Thoracic aorta (tissue), 2 donors: ENCODE measurements around the gene ZNF554. TPM values are rescaled to one million over a fixed set of nuclear protein-coding genes. Genes with fewer than 3 reads are reported as not detected.
"Not testable (repeated sequence)": the region's sequence is repeated elsewhere in the genome, so short reads cannot be mapped to it uniquely, and the experiment has no call there.

ENCODE experiments used
- ATAC-seq: fragments of 150-250 bp; one replicate; pipeline ENCODE4 v1.8.0; 2017; ENCODE audit warnings: low read depth; ENCODE audit not compliant: insufficient number of reproducible peaks, low FRiP score
- DNase-seq: peaks from one replicate; pipeline ENCODE4 v3.0.0-alpha.2; 2020; ENCODE audit warnings: low spot score
- H3K27ac ChIP-seq, 2 donors: fragments of 200-600 bp; sonication (generic); 1 replicate in 1 of 2; 2 replicates in 1 of 2; pipeline ENCODE4 v1.5.1; 2016; ENCODE audit warnings: mild to moderate bottlenecking in 2 of 2, moderate library complexity in 2 of 2
- H3K27me3 ChIP-seq: fragments of 200-600 bp; sonication (generic); replicated peaks from 2 replicates; pipeline ENCODE4 v1.6.0; 2016; ENCODE audit warnings: mild to moderate bottlenecking; ENCODE audit not compliant: insufficient read depth
- H3K36me3 ChIP-seq: fragments of 200-600 bp; sonication (generic); one replicate; pipeline ENCODE4 v1.5.1; 2016
- H3K4me1 ChIP-seq, 2 donors: fragments of 200-600 bp; sonication (generic); 1 replicate in 1 of 2; 2 replicates in 1 of 2; pipeline versions ENCODE4 v1.5.1 to v1.6.0; 2016; ENCODE audit warnings: low read depth in 2 of 2, mild to moderate bottlenecking in 1 of 2; ENCODE audit not compliant: control insufficient read depth in 1 of 2
- H3K4me3 ChIP-seq: fragments of 200-600 bp; sonication (generic); 2 replicates; pipeline ENCODE4 v1.5.1; 2016; ENCODE audit warnings: mild to moderate bottlenecking
- H3K9me3 ChIP-seq: fragments of 200-600 bp; sonication (generic); 2 replicates; pipeline ENCODE4 v1.5.1; 2016
- CTCF ChIP-seq: fragments of 200-600 bp; sonication (generic); IDR thresholded peaks from one replicate; pipeline ENCODE4 v1.5.1; 2019; ENCODE audit warnings: antibody characterized with exemption
- total RNA-seq, 2 donors: library from RNA; depleted of rRNA; stranded (reverse); fragments of >200 nt; gene quantifications; one replicate each; pipeline versions ENCODE4 v1.1.0 to v1.2.3, GENCODE V29; 2016

Gene ZNF554
- total RNA-seq, 2 donors from 2014 or later, result 2.8 to 4.4 TPM

GRCh38 chr19:2863816-2864215 is 44.1 kb downstream of the ZNF554 start:
- TF ChIP-seq CTCF, result no peak
- Histone ChIP-seq H3K9me3 (peaks cover 14% of the 10 kb centered on the region), H3K4me3 (no peak overlapping the region), H3K27ac (no peak overlapping the region), H3K36me3 (no peaks in the 10 kb centered on the region), H3K27me3 (no peaks in the 10 kb centered on the region), H3K4me1 (no peaks in the 10 kb centered on the region)
- ATAC-seq (no peak), DNase-seq (no peak)

GRCh38 chr19:2865334-2866100 is 45.8 kb downstream of the ZNF554 start:
- no peak overlapping the region for H3K4me3 ChIP-seq
- H3K27ac ChIP-seq, result no peak overlapping the region
- no peaks in the 10 kb centered on the region for H3K36me3 ChIP-seq
- no peak for ATAC-seq
- H3K27me3 ChIP-seq, result no peaks in the 10 kb centered on the region
- TF ChIP-seq CTCF, result no peak
- DNase-seq, result no peak
- no peaks in the 10 kb centered on the region for H3K4me1 ChIP-seq
- H3K9me3 ChIP-seq, result peaks cover 1% of the 10 kb centered on the region

- Histone ChIP-seq H3K27me3 (no peaks in the 10 kb centered on the region), H3K4me3 (no peak overlapping the region), H3K27ac (no peak overlapping the region), H3K4me1 (no peaks in the 10 kb centered on the region), H3K9me3 (no peaks in the 10 kb centered on the region), H3K36me3 (no peaks in the 10 kb centered on the region)
- no peak for TF ChIP-seq CTCF
- no peak for DNase-seq
- no peak for ATAC-seq
Observed at GRCh38 chr19:2866495-2867024, 46.9 kb downstream of the ZNF554 start.

GRCh38 chr19:2867025-2867991 is 47.6 kb downstream of the ZNF554 start, which contains the start of gene ZNF556:
Gene ZNF556 (plus strand): TSS chr19:2867335. CDS start chr19:2867422, 87 bp downstream.
- Histone ChIP-seq H3K4me3 (no peak within 1 kb of the TSS), H3K9me3 (no peaks in the 10 kb centered on the region), H3K27me3 (no peaks in the 10 kb centered on the region), H3K4me1 (no peaks in the 10 kb centered on the region), H3K27ac (no peak within 1 kb of the TSS), H3K36me3 (no peaks in the 10 kb centered on the region)
- TF ChIP-seq CTCF, result no peak
- ATAC-seq, result no peak
- DNase-seq, result no peak

- H3K27me3 ChIP-seq, result no peaks in the 10 kb centered on the region
- DNase-seq (no peak), ATAC-seq (no peak)
- H3K4me1 ChIP-seq, result no peaks in the 10 kb centered on the region
- no peak for TF ChIP-seq CTCF
- no peak overlapping the region for H3K4me3 ChIP-seq
- no peaks in the 10 kb centered on the region for H3K36me3 ChIP-seq
- H3K9me3 ChIP-seq, result no peaks in the 10 kb centered on the region
- no peak overlapping the region for H3K27ac ChIP-seq
Observed at GRCh38 chr19:2869618-2870017, 50.0 kb downstream of the ZNF554 start.

- H3K4me3 ChIP-seq, DNase-seq, H3K9me3 ChIP-seq, H3K27me3 ChIP-seq, H3K27ac ChIP-seq, ATAC-seq, H3K36me3 ChIP-seq, H3K4me1 ChIP-seq: not testable (repeated sequence)
Observed at GRCh38 chr19:2872175-2872574, 52.5 kb downstream of the ZNF554 start.
